Vagina (tissue), 2 donors: ENCODE measurements around the gene C19orf18. TPM values are rescaled to one million over a fixed set of nuclear protein-coding genes. Genes with fewer than 3 reads are reported as not detected.

ENCODE experiments used
- DNase-seq, 2 donors: peaks; one replicate each; pipeline ENCODE4 v3.0.0-alpha.2; 2017; ENCODE audit errors: extremely low spot score in 2 of 2
- H3K27ac ChIP-seq: fragments of 200-600 bp; sonication (generic); one replicate; pipeline ENCODE4 v1.5.1; 2019
- H3K27me3 ChIP-seq: fragments of 200-600 bp; sonication (generic); one replicate; pipeline ENCODE4 v1.5.1; 2019
- H3K36me3 ChIP-seq, 2 donors: fragments of 200-600 bp; sonication (generic); one replicate each; pipeline ENCODE4 v1.5.1; 2017 to 2019
- H3K4me1 ChIP-seq: fragments of 200-600 bp; sonication (generic); one replicate; pipeline ENCODE4 v1.5.1; 2019
- H3K4me3 ChIP-seq, 2 donors: fragments of 200-600 bp; sonication (generic); 1 replicate in 1 of 2; 2 replicates in 1 of 2; pipeline ENCODE4 v1.5.1; 2016 to 2019
- H3K9me3 ChIP-seq: fragments of 200-600 bp; sonication (generic); one replicate; pipeline ENCODE4 v1.5.1; 2019
- POLR2A ChIP-seq, 2 donors: fragments of 450-650 bp; IDR thresholded peaks; one replicate each; pipeline ENCODE4 v1.6.1; 2017; ENCODE audit warnings: antibody characterized with exemption in 2 of 2, mild to moderate bottlenecking in 2 of 2, moderate library complexity in 2 of 2
- POLR2AphosphoS5 ChIP-seq, 2 donors: sonication (generic); formaldehyde crosslinking; IDR thresholded peaks; one replicate each; pipeline ENCODE4 v1.9.0; 2017; ENCODE audit warnings: antibody characterized with exemption in 2 of 2, mild to moderate bottlenecking in 2 of 2, low read depth in 1 of 2; ENCODE audit not compliant: insufficient read depth in 1 of 2
- intact Hi-C: fragments of 100-400 bp; cut with DNase I; formaldehyde crosslinking; loops from one replicate; pipeline ENCODE4 v1.15.1; 2023
- total RNA-seq: library from RNA; depleted of rRNA; stranded (reverse); fragments of >200 nt; gene quantifications from one replicate; pipeline ENCODE4 v1.2.3, GENCODE V29; 2016
- TF ChIP-seq, protein P1 (sequence below), 3 experiments: fragments of 450-650 bp in 2 of 3; fragments of 200-600 bp in 1 of 3; sonication (generic) in 1 of 3; IDR thresholded peaks; one replicate each; pipeline ENCODE4 v1.5.1; 2017 to 2019; ENCODE audit warnings: antibody characterized with exemption in 3 of 3, mild to moderate bottlenecking in 2 of 3, moderate library complexity in 2 of 3

The C19orf18 gene
- total RNA-seq, 1 donor from 2014 or later = 2.9 TPM

DNA sequence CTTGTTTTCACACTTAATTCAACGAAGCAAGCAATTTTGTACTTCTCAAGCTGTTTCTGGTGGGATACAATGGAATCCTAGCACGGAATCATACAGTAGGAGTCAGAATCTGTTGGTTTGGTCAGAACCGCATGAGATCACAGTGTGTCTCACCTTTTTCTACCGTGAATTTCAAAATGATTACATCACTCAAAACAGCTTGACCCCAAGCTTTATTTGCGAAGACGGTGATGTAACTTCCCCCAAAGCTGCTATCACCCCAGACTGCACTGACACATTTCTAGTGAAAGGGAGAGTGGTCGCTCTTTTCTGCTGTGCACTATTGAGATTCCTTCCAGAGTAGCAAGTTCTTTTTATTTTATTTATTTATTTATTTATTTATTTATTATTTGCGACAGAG lies 9.6 kb downstream of the C19orf18 start:
- no peak for DNase-seq
- H3K4me1 ChIP-seq = no peaks in the 10 kb centered on the region
- intact Hi-C loops = no loop called here
- H3K27ac ChIP-seq = no peak overlapping the region
- TF ChIP-seq, protein P1, sequence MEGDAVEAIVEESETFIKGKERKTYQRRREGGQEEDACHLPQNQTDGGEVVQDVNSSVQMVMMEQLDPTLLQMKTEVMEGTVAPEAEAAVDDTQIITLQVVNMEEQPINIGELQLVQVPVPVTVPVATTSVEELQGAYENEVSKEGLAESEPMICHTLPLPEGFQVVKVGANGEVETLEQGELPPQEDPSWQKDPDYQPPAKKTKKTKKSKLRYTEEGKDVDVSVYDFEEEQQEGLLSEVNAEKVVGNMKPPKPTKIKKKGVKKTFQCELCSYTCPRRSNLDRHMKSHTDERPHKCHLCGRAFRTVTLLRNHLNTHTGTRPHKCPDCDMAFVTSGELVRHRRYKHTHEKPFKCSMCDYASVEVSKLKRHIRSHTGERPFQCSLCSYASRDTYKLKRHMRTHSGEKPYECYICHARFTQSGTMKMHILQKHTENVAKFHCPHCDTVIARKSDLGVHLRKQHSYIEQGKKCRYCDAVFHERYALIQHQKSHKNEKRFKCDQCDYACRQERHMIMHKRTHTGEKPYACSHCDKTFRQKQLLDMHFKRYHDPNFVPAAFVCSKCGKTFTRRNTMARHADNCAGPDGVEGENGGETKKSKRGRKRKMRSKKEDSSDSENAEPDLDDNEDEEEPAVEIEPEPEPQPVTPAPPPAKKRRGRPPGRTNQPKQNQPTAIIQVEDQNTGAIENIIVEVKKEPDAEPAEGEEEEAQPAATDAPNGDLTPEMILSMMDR (IDR thresholded peaks at IDR 0.05) = no peak
- TF ChIP-seq POLR2A (IDR thresholded peaks at IDR 0.05) = no peak
- TF ChIP-seq POLR2AphosphoS5 (IDR thresholded peaks at IDR 0.05; ENCODE audit: insufficient read depth in 1 of 2, low read depth in 1 of 2) = no peak
- peaks cover 29% of the 10 kb centered on the region for H3K9me3 ChIP-seq
- no peaks in the 10 kb centered on the region for H3K27me3 ChIP-seq
- H3K36me3 ChIP-seq = peaks cover 0 to 17% of the 10 kb centered on the region in 2 donors
- no peak overlapping the region for H3K4me3 ChIP-seq

DNA sequence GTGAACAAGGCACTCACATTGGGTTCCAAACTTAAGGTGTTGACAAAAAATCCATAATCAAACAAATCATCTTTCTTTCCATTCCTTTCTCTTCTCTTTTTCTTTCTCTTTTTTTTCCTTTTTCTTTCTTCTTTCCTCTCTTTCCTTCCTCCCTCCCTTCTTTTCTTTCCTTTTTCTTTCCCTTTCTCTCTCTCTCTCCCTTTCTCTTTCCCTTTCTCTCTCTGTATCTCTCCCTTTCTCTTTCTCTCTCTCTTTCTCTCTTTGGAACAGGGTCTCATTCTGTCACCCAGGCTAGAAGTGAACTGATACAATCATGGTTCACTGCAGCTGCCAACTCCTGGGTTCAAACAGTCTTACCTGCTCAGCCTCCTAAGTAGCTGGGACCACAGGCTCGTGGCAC lies 12.5 kb downstream of the C19orf18 start:
- Histone ChIP-seq H3K36me3 (peaks cover 0 to 6% of the 10 kb centered on the region in 2 donors), H3K4me3 (no peak overlapping the region), H3K27ac (no peak overlapping the region), H3K9me3 (peaks cover 17% of the 10 kb centered on the region), H3K27me3 (no peaks in the 10 kb centered on the region), H3K4me1 (no peaks in the 10 kb centered on the region)
- intact Hi-C loops = no loop called here
- no peak for DNase-seq
- no peak for TF ChIP-seq POLR2A (IDR thresholded peaks at IDR 0.05)
- TF ChIP-seq, protein P1 (IDR thresholded peaks at IDR 0.05) = no peak
- TF ChIP-seq POLR2AphosphoS5 (IDR thresholded peaks at IDR 0.05; ENCODE audit: insufficient read depth in 1 of 2, low read depth in 1 of 2) = no peak

DNA sequence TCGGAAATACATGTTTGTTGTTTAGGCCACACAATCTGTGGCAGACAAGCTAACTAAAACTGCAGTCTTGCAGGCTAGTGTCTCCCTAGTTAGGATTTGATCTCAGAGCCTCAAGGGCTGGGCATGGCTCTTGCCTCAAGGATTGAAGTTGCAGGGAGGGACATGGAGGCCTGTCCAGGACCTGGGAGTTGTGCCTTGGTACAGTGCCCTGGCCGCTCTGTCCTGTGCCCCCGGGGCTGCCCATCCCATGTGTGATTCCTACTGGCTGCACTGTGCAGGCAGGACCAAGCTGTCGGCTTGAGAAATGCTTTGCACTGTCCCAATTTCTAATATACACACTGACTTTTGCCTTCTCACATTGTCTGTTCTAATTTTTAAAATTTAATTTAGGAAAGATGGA lies 19.3 kb downstream of the C19orf18 start:
- no peaks in the 10 kb centered on the region for H3K4me1 ChIP-seq
- H3K27me3 ChIP-seq = no peaks in the 10 kb centered on the region
- intact Hi-C loops = no loop called here
- TF ChIP-seq, protein P1 (IDR thresholded peaks at IDR 0.05) = no peak
- TF ChIP-seq POLR2A (IDR thresholded peaks at IDR 0.05) = no peak
- TF ChIP-seq POLR2AphosphoS5 (IDR thresholded peaks at IDR 0.05; ENCODE audit: insufficient read depth in 1 of 2, low read depth in 1 of 2) = no peak
- no peaks in the 10 kb centered on the region for H3K36me3 ChIP-seq
- H3K9me3 ChIP-seq = no peaks in the 10 kb centered on the region
- DNase-seq = no peak
- H3K27ac ChIP-seq = no peak overlapping the region
- H3K4me3 ChIP-seq = no peak overlapping the region

DNA sequence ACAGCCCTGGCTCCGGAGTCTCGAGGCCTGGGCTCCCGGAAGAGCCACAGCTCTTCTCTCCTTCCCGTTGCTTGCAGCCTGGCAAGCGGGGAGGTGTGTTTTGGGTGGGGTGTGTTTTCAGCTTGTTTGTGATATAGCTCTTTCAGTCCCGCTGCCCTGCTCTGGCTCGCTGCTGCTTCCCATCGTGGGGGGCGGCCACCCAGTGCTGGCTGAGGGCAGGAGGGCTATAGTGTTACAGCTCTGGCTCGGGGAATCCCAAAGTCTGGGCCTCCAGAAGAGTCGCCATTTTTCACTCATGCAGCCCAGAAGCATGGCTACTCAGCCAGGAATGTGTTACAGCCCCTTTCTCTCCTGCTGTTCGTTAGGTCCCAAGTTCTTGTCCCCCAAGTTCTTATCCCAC lies 24.6 kb downstream of the C19orf18 start:
- intact Hi-C loops = no loop called here
- peaks cover 17% of the 10 kb centered on the region for H3K4me1 ChIP-seq

DNA sequence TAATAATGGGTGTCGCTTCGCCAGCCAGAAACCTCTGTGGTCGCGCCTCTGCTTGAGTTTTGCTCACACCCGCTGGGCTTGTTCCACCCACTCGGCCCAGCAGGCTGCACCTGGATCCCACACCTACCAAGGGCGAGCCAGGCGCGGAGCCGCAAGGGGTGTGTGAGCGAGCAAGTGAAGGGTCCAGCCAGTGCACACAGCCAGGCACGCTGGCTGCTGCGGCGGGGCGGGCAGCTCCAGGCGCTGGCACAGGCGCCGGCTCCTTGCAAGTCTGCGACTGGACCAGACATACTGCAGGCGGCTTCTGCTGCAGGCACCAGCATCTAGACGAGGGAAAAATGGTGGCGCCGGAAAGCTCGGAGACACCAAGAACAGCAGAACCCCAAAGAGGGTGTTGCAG lies 25.0 kb downstream of the C19orf18 start:
- Histone ChIP-seq H3K4me1 (peaks cover 17% of the 10 kb centered on the region), H3K36me3 (peaks cover 0 to 4% of the 10 kb centered on the region in 2 donors), H3K27ac (no peak overlapping the region), H3K4me3 (no peak overlapping the region), H3K27me3 (no peaks in the 10 kb centered on the region), H3K9me3 (no peaks in the 10 kb centered on the region)
- TF ChIP-seq, protein P1 (IDR thresholded peaks at IDR 0.05) = no peak
- TF ChIP-seq POLR2AphosphoS5 (IDR thresholded peaks at IDR 0.05; ENCODE audit: insufficient read depth in 1 of 2, low read depth in 1 of 2) (no peak), POLR2A (IDR thresholded peaks at IDR 0.05) (no peak)
- intact Hi-C loops = no loop called here
- no peak for DNase-seq

More for the DNA sequence above, 24.6 kb downstream of the C19orf18 start:
- Histone ChIP-seq H3K27ac (no peak overlapping the region), H3K9me3 (no peaks in the 10 kb centered on the region), H3K27me3 (no peaks in the 10 kb centered on the region), H3K4me3 (no peak overlapping the region), H3K36me3 (no peaks in the 10 kb centered on the region)
- TF ChIP-seq, protein P1 (IDR thresholded peaks at IDR 0.05) = no peak
- TF ChIP-seq POLR2A (IDR thresholded peaks at IDR 0.05) = no peak
- DNase-seq = no peak
